Measurements from ENCODE around the gene RPL36. TPM values are rescaled to one million over a fixed set of nuclear protein-coding genes. Genes with fewer than 3 reads are reported as not detected.

RPL36 gene
- total and polyA plus RNA-seq, 9 of the 15 experiments (the other 6 are each of a cell fraction or from before 2014, with no cell fraction given): 350 to 3,412 (median 1,507) TPM

- H4K20me1 ChIP-seq (replicated peaks; ENCODE audit: control insufficient read depth, insufficient read depth, low read length): peaks cover 16% of the 10 kb centered on the region; the same call in 1 of the 2 replicates
- H3K4me3 ChIP-seq: no peak overlapping the region
- peaks cover 88% of the 10 kb centered on the region for H3K36me3 ChIP-seq (ENCODE audit: control insufficient read depth, insufficient read depth, low read length)
- WGBS (ENCODE audit: insufficient coverage, low coverage, missing lambda C conversion rate): 94% methylated on average over 23 of the region's 25 CpGs
- H3K9me1 ChIP-seq (ENCODE audit: control insufficient read depth, insufficient read depth, low read length): peaks cover 5% of the 10 kb centered on the region
- BruUV-seq (replicated peaks): no TSS peak
- TF ChIP-seq RBM22 (IDR thresholded peaks at IDR 0.05; ENCODE audit: low read depth, low read length, poor library complexity, severe bottlenecking) (peak; percentile 83), PHF20 (IDR thresholded peaks at IDR 0.05; ENCODE audit: partially characterized antibody) (no peak), POLR2G (IDR thresholded peaks at IDR 0.05; ENCODE audit: low read depth, low read length) (peak; percentile 75), SIN3B (IDR thresholded peaks at IDR 0.05; ENCODE audit: low read depth) (no peak), RBFOX2 (IDR thresholded peaks at IDR 0.05; ENCODE audit: low read depth, low read length) (peak; percentile 67), SRF (CRISPR knock-in tag; IDR thresholded peaks at IDR 0.05) (no peak)
- TF ChIP-seq, protein P1, sequence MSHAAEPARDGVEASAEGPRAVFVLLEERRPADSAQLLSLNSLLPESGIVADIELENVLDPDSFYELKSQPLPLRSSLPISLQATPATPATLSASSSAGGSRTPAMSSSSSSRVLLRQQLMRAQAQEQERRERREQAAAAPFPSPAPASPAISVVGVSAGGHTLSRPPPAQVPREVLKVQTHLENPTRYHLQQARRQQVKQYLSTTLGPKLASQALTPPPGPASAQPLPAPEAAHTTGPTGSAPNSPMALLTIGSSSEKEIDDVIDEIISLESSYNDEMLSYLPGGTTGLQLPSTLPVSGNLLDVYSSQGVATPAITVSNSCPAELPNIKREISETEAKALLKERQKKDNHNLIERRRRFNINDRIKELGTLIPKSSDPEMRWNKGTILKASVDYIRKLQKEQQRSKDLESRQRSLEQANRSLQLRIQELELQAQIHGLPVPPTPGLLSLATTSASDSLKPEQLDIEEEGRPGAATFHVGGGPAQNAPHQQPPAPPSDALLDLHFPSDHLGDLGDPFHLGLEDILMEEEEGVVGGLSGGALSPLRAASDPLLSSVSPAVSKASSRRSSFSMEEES (CRISPR knock-in tag; IDR thresholded peaks at IDR 0.05): no peak
- no peaks in the 10 kb centered on the region for H3K27me3 ChIP-seq (ENCODE audit: control insufficient read depth in 2 of 2, insufficient read depth in 2 of 2, low read length in 2 of 2)
- H3K79me2 ChIP-seq (ENCODE audit: control insufficient read depth, insufficient read depth, low read length): peaks cover 35% of the 10 kb centered on the region
- intact Hi-C loops (cut with micrococcal nuclease): no loop called here
- peaks cover 0 to 12% of the 10 kb centered on the region in 2 experiments; a peak in 1 of 5 replicates for H3K4me1 ChIP-seq (replicated peaks in 1 of 2; ENCODE audit: control insufficient read depth in 2 of 2, insufficient read depth in 2 of 2, low read length in 2 of 2)
- H2AFZ ChIP-seq (ENCODE audit: low read depth, low read length): no peak overlapping the region
- ATAC-seq: no peak
- peak overlapping the region in 1 of 2 experiments; percentile 26; a peak in 1 of 4 replicates for H3K9ac ChIP-seq (ENCODE audit: insufficient read depth in 1 of 2, low read depth in 2 of 2, low read length in 2 of 2)
- H3K27ac ChIP-seq (ENCODE audit: extremely low read depth, low read depth, low read length): no peak overlapping the region
- FAIRE-seq: no peak
- DNase-seq (ENCODE audit: extremely low read depth in 1 of 4, low spot score in 3 of 4): peak in 2 of 4 experiments; percentile 14 to 16
- H3K9me3 ChIP-seq (replicated peaks; ENCODE audit: control insufficient read depth, insufficient read depth, low read depth, low read length): no peaks in the 10 kb centered on the region
- in situ Hi-C loops (cut with MboI): no loop called here
- POLR2A ChIA-PET: interaction anchor here (0.9 to 4.7 kb wide), 7 partner anchors 8 to 25 kb away, joined by 4 to 34 read pairs (median 8); partner anchors contain the start of genes CATSPERD and LONP1
- H3K4me2 ChIP-seq (ENCODE audit: insufficient read depth, low read length): no peak overlapping the region
- CTCF ChIA-PET (ENCODE audit: low intra/inter-chr PET ratio): no interaction called here
Measured at GRCh38 chr19:5711713-5712161, 21.6 kb downstream of the RPL36 start.

All from K562 (cell line).